Mammary epithelial cell (primary cell): ENCODE data around the gene CYSRT1.

ENCODE experiments used
- EZH2 ChIP-seq: IDR thresholded peaks from 2 replicates; pipeline ENCODE4 v1.6.1; 2012; ENCODE audit warnings: low read length, inconsistent platforms, borderline replicate concordance
- TF ChIP-seq, protein P1 (sequence below), 2 donors: IDR thresholded peaks in 1 of 2; conservative IDR thresholded peaks in 1 of 2; 2 replicates each; pipeline ENCODE4 v1.5.1; 2011 to 2012; ENCODE audit warnings: inconsistent platforms in 2 of 2, low read length in 2 of 2, mild to moderate bottlenecking in 2 of 2, control low read depth in 1 of 2, low read depth in 1 of 2; ENCODE audit not compliant: insufficient read depth in 1 of 2; ENCODE audit errors: extremely low read depth in 1 of 2

DNA sequence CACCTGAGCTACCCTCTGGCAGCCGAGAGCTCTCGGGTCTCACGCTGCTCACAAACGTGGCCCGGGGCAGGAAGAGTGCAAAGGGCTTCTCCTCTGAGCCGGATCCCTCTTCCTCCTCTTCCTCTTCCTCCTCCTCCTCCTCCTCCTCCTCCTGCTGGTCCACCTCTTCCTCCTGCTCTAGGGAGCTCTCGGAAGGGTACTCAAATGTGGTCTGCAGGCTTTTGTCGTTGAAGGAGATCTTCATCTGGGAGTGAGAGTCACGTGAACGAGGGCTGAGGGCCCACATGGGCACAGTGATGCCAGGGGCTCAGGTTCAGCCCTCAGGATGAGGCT lies 32.6 kb upstream of the CYSRT1 start:
- TF ChIP-seq, protein P1, sequence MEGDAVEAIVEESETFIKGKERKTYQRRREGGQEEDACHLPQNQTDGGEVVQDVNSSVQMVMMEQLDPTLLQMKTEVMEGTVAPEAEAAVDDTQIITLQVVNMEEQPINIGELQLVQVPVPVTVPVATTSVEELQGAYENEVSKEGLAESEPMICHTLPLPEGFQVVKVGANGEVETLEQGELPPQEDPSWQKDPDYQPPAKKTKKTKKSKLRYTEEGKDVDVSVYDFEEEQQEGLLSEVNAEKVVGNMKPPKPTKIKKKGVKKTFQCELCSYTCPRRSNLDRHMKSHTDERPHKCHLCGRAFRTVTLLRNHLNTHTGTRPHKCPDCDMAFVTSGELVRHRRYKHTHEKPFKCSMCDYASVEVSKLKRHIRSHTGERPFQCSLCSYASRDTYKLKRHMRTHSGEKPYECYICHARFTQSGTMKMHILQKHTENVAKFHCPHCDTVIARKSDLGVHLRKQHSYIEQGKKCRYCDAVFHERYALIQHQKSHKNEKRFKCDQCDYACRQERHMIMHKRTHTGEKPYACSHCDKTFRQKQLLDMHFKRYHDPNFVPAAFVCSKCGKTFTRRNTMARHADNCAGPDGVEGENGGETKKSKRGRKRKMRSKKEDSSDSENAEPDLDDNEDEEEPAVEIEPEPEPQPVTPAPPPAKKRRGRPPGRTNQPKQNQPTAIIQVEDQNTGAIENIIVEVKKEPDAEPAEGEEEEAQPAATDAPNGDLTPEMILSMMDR (conservative IDR thresholded peaks at IDR 0.05 in 1 of 2, IDR thresholded peaks at IDR 0.05 in 1 of 2; ENCODE audit: extremely low read depth in 1 of 2, insufficient read depth in 1 of 2, low read depth in 1 of 2, low read length in 2 of 2), result no peak
- no peak for TF ChIP-seq EZH2
